H1 (cell line): ENCODE measurements around the gene TLCD2. TPM values are rescaled to one million over a fixed set of nuclear protein-coding genes. Genes with fewer than 3 reads are reported as not detected.

Experiments used
- CTCF ChIA-PET: fragments of 300-600 bp; sonication (Branson Sonifier 250); formaldehyde crosslinking; loops from one replicate; lab custom pipeline; 2021; ENCODE audit not compliant: partially characterized antibody; lab: Charles Lee
- POLR2A ChIA-PET: fragments of 300-600 bp; sonication (Branson Sonifier 250); formaldehyde crosslinking; loops from one replicate; lab custom pipeline; 2021; ENCODE audit warnings: inconsistent platforms; ENCODE audit not compliant: partially characterized antibody; lab: Charles Lee
- DNase-seq, 2 experiments: peaks; one replicate each; pipeline versions ENCODE4 v3.0.0 to v3.0.0-alpha.2; 2010 to 2022; ENCODE audit warnings: low spot score in 2 of 2, low read depth in 1 of 2, mixed read lengths in 1 of 2
- FAIRE-seq: peaks from 2 replicates; lab custom pipeline; 2011; peaks lifted over from hg19 to GRCh38; lab: Jason Lieb, UNC
- H2AFZ ChIP-seq: 2 replicates; pipeline ENCODE4 v1.8.1; 2012; ENCODE audit warnings: low read length, inconsistent platforms
- H2AK5ac ChIP-seq: 2 replicates; pipeline ENCODE4 v1.6.1; 2013; ENCODE audit warnings: low read depth, low read length
- H2BK120ac ChIP-seq: replicated peaks from 2 replicates; pipeline ENCODE3; 2013; ENCODE audit warnings: low read depth, low read length, inconsistent platforms
- H2BK12ac ChIP-seq: 2 replicates; pipeline ENCODE4 v1.6.1; 2013; ENCODE audit warnings: low read depth, low read length
- H2BK15ac ChIP-seq: 2 replicates; pipeline ENCODE4 v1.6.1; 2013; ENCODE audit warnings: low read length
- H2BK20ac ChIP-seq: 2 replicates; pipeline ENCODE4 v1.6.1; 2013; ENCODE audit warnings: low read length
- H2BK5ac ChIP-seq: 2 replicates; pipeline ENCODE4 v1.6.1; 2013; ENCODE audit warnings: low read depth, low read length
- H3K14ac ChIP-seq: 2 replicates; pipeline ENCODE4 v1.6.1; 2013; ENCODE audit warnings: inconsistent platforms; ENCODE audit not compliant: insufficient read length
- H3K18ac ChIP-seq: 2 replicates; pipeline ENCODE4 v1.6.1; 2013; ENCODE audit warnings: low read length; ENCODE audit errors: extremely low read depth
- H3K23ac ChIP-seq: 2 replicates; pipeline ENCODE4 v1.6.1; 2013; ENCODE audit warnings: inconsistent platforms; ENCODE audit not compliant: insufficient read length
- H3K23me2 ChIP-seq: 2 replicates; pipeline ENCODE4 v1.6.1; 2013; ENCODE audit warnings: low read depth, low read length
- H3K27ac ChIP-seq: 2 replicates; pipeline ENCODE4 v1.6.1; 2011; ENCODE audit warnings: low read depth, low read length, inconsistent platforms
- H3K27me3 ChIP-seq, 4 experiments: replicated peaks in 1 of 4; 1 replicate in 1 of 4; 2 replicates in 3 of 4; pipeline versions ENCODE4 v1.6.1 to v1.8.1; 2011 to 2013; ENCODE audit warnings: low read length in 3 of 4, mild to moderate bottlenecking in 3 of 4, inconsistent platforms in 2 of 4, mixed read lengths in 2 of 4, moderate library complexity in 1 of 4; ENCODE audit not compliant: control insufficient read depth in 3 of 4, insufficient read depth in 3 of 4; ENCODE audit errors: extremely low read depth in 1 of 4
- H3K36me3 ChIP-seq, 4 experiments: 2 replicates each; pipeline versions ENCODE4 v1.6.1 to v1.8.1; 2011 to 2013; ENCODE audit warnings: mild to moderate bottlenecking in 4 of 4, low read length in 3 of 4, moderate library complexity in 2 of 4, control low read depth in 1 of 4, inconsistent platforms in 1 of 4; ENCODE audit not compliant: insufficient read depth in 4 of 4, control insufficient read depth in 2 of 4
- H3K4ac ChIP-seq: replicated peaks from 2 replicates; pipeline ENCODE3; 2013; ENCODE audit warnings: low read length, low read depth, mixed read lengths, inconsistent platforms; ENCODE audit not compliant: insufficient read length
- H3K4me1 ChIP-seq, 4 experiments: replicated peaks in 1 of 4; 1 replicate in 1 of 4; 2 replicates in 3 of 4; pipeline versions ENCODE4 v1.6.1 to v1.8.1; 2011 to 2013; ENCODE audit warnings: low read length in 3 of 4, inconsistent platforms in 2 of 4, mixed read lengths in 1 of 4; ENCODE audit not compliant: insufficient read depth in 4 of 4, control insufficient read depth in 3 of 4
- H3K4me2 ChIP-seq, 2 experiments: 2 replicates each; pipeline versions ENCODE4 v1.6.1 to v1.8.1; 2011 to 2013; ENCODE audit warnings: low read depth in 2 of 2, low read length in 2 of 2, control low read depth in 1 of 2, inconsistent platforms in 1 of 2, mild to moderate bottlenecking in 1 of 2; ENCODE audit not compliant: insufficient read depth in 1 of 2
- H3K4me3 ChIP-seq, 4 experiments: fragments of 200-600, 300-600 bp in 1 of 4; sonication (generic), shearing (Covaris generic), sonication (Bioruptor Twin) in 1 of 4; 2 replicates each; pipeline versions ENCODE4 v1.5.1 to v1.8.1; 2011 to 2016; ENCODE audit warnings: low read length in 4 of 4, low read depth in 3 of 4, control low read depth in 2 of 4, inconsistent platforms in 2 of 4, mild to moderate bottlenecking in 2 of 4, mixed read lengths in 1 of 4, moderate library complexity in 1 of 4; ENCODE audit not compliant: insufficient read depth in 2 of 4; ENCODE audit errors: extremely low read depth in 1 of 4
- H3K56ac ChIP-seq: replicated peaks from 2 replicates; pipeline ENCODE3; 2013; ENCODE audit warnings: low read depth, mild to moderate bottlenecking, mixed read lengths, low read length, inconsistent platforms; ENCODE audit not compliant: insufficient read length
- H3K79me1 ChIP-seq: 2 replicates; pipeline ENCODE4 v1.6.1; 2013; ENCODE audit warnings: low read depth, low read length, control low read depth
- H3K79me2 ChIP-seq, 2 experiments: 2 replicates each; pipeline versions ENCODE4 v1.6.1 to v1.8.1; 2012 to 2013; ENCODE audit warnings: low read length in 2 of 2, mild to moderate bottlenecking in 2 of 2, inconsistent platforms in 1 of 2; ENCODE audit not compliant: insufficient read depth in 2 of 2, control insufficient read depth in 1 of 2
- H3K9ac ChIP-seq, 4 experiments: replicated peaks in 1 of 4; 1 replicate in 1 of 4; 2 replicates in 3 of 4; pipeline versions ENCODE4 v1.6.1 to v1.8.1; 2011 to 2013; ENCODE audit warnings: low read depth in 3 of 4, low read length in 3 of 4, control low read depth in 2 of 4, mild to moderate bottlenecking in 2 of 4, moderate library complexity in 2 of 4, inconsistent platforms in 1 of 4; ENCODE audit errors: extremely low read depth in 1 of 4
- H3K9me3 ChIP-seq, 2 experiments: 2 replicates each; pipeline versions ENCODE4 v1.6.1 to v1.8.1; 2012 to 2013; ENCODE audit warnings: mild to moderate bottlenecking in 2 of 2, moderate library complexity in 2 of 2, control low read depth in 1 of 2, inconsistent platforms in 1 of 2, low read depth in 1 of 2, low read length in 1 of 2, mixed read lengths in 1 of 2; ENCODE audit not compliant: insufficient read depth in 2 of 2
- H4K20me1 ChIP-seq, 2 experiments: replicated peaks in 1 of 2; 2 replicates each; pipeline versions ENCODE3 to v1.8.1; 2011 to 2013; ENCODE audit warnings: inconsistent platforms in 2 of 2, low read length in 2 of 2, mild to moderate bottlenecking in 1 of 2; ENCODE audit not compliant: insufficient read depth in 2 of 2, control insufficient read depth in 1 of 2
- H4K5ac ChIP-seq: 2 replicates; pipeline ENCODE4 v1.6.1; 2013; ENCODE audit warnings: low read length, low read depth, mixed read lengths, inconsistent platforms; ENCODE audit not compliant: insufficient read length
- H4K8ac ChIP-seq: 2 replicates; pipeline ENCODE4 v1.8.0; 2013; ENCODE audit warnings: mild to moderate bottlenecking, moderate library complexity, low read length, inconsistent platforms; ENCODE audit not compliant: insufficient read depth; ENCODE audit errors: extremely low read depth
- H4K91ac ChIP-seq: replicated peaks from 2 replicates; pipeline ENCODE3; 2013; ENCODE audit warnings: low read length, mixed read lengths, inconsistent platforms; ENCODE audit not compliant: insufficient read length
- BACH1 ChIP-seq: IDR thresholded peaks from 2 replicates; pipeline ENCODE4 v1.6.1; 2012; ENCODE audit warnings: low read length, improper control_type of control experiment
- CTBP2 ChIP-seq: IDR thresholded peaks from 2 replicates; pipeline ENCODE4 v1.7.0; 2011; ENCODE audit warnings: borderline replicate concordance, mild to moderate bottlenecking, moderate library complexity, mixed read lengths, low read length; ENCODE audit not compliant: insufficient read depth, insufficient read length
- GABPA ChIP-seq: IDR thresholded peaks from 2 replicates; pipeline ENCODE4 v1.6.1; 2011; ENCODE audit warnings: mild to moderate bottlenecking, low read length, moderate library complexity, borderline replicate concordance; ENCODE audit not compliant: insufficient read depth
- KDM1A ChIP-seq: fragments of 200-600, 300-600 bp; sonication (generic); IDR thresholded peaks from 2 replicates; pipeline ENCODE4 v1.7.1; 2016; ENCODE audit warnings: mild to moderate bottlenecking, low read length, borderline replicate concordance
- NRF1 ChIP-seq: IDR thresholded peaks from 2 replicates; pipeline ENCODE4 v1.6.1; 2011; ENCODE audit warnings: mild to moderate bottlenecking, low read depth, low read length, improper control_type of control experiment
- PHF8 ChIP-seq: fragments of 200-600 bp; sonication (generic); conservative IDR thresholded peaks from 2 replicates; pipeline ENCODE4 v1.7.1; 2012; ENCODE audit warnings: low read depth, mild to moderate bottlenecking, inconsistent platforms, low read length, moderate library complexity
- POLR2A ChIP-seq, 2 experiments: IDR thresholded peaks; 1 replicate in 1 of 2; 2 replicates in 1 of 2; pipeline ENCODE4 v1.6.1; 2011; ENCODE audit warnings: low read depth in 2 of 2, low read length in 2 of 2, mild to moderate bottlenecking in 2 of 2; ENCODE audit errors: control extremely low read depth in 1 of 2
- TAF1 ChIP-seq: IDR thresholded peaks from 2 replicates; pipeline ENCODE4 v1.6.1; 2011; ENCODE audit warnings: mild to moderate bottlenecking, low read depth, low read length
- TAF7 ChIP-seq: optimal IDR thresholded peaks from 2 replicates; pipeline ENCODE3; 2011; ENCODE audit warnings: low read depth, mild to moderate bottlenecking, inconsistent platforms, low read length, moderate library complexity, borderline replicate concordance
- TBP ChIP-seq: IDR thresholded peaks from 2 replicates; pipeline ENCODE4 v1.6.1; 2011; ENCODE audit warnings: low read depth, low read length, improper control_type of control experiment
- TCF12 ChIP-seq: IDR thresholded peaks from 2 replicates; pipeline ENCODE4 v1.6.1; 2011; ENCODE audit warnings: low read depth, mild to moderate bottlenecking, low read length
- ZNF274 ChIP-seq: IDR thresholded peaks from 2 replicates; pipeline ENCODE4 v1.7.0; 2012; ENCODE audit warnings: low read length, borderline replicate concordance; ENCODE audit errors: extremely low read depth
- WGBS, 2 experiments: shearing (Covaris generic) in 1 of 2; methylation state at CpG; one replicate each; pipeline versions ENCODE4 v1.1.6 to v1.1.7; 2013 to 2015; ENCODE audit warnings: low lambda C conversion rate in 2 of 2, mixed read lengths in 2 of 2, inconsistent platforms in 1 of 2, low coverage in 1 of 2, missing lambda C conversion rate in 1 of 2; ENCODE audit not compliant: insufficient replicate concordance in 2 of 2, insufficient coverage in 1 of 2, insufficient read length in 1 of 2; ENCODE audit errors: extremely low coverage in 1 of 2, missing lambda C conversion rate in 1 of 2; 5-methylcytosine and 5-hydroxymethylcytosine counted together
- polyA plus RNA-seq, 7 experiments: library from polyadenylated mRNA; depleted of rRNA in 3 of 7; stranded (reverse) in 5 of 7; unstranded in 2 of 7; fragments of >200 nt in 5 of 7; fragments of 200-250 nt in 2 of 7; gene quantifications; 1 replicate in 5 of 7; 2 replicates in 1 of 7; 4 replicates in 1 of 7; pipeline versions ENCODE4 v1.2.1 to v1.2.3, GENCODE V29; 2011 to 2013; ENCODE audit warnings: missing spikeins in 2 of 7, mixed read lengths in 2 of 7
- total RNA-seq: library from RNA; stranded (reverse); fragmentation: NEBNext Ultra II Directional; extraction: Animal tissue kit (Norgen Biotek cat#: 25700); gene quantifications from 2 replicates; pipeline ENCODE4 v1.2.1, GENCODE V29; 2021
- TF ChIP-seq, protein P1 (sequence below): IDR thresholded peaks from 2 replicates; pipeline ENCODE4 v1.6.1; 2012; ENCODE audit warnings: low read length, inconsistent platforms

Gene TLCD2
- total and polyA plus RNA-seq, 2 of the 8 experiments (the other 6 are each of a cell fraction or from before 2014, with no cell fraction given), result 0.47 to 1.4 TPM

DNA sequence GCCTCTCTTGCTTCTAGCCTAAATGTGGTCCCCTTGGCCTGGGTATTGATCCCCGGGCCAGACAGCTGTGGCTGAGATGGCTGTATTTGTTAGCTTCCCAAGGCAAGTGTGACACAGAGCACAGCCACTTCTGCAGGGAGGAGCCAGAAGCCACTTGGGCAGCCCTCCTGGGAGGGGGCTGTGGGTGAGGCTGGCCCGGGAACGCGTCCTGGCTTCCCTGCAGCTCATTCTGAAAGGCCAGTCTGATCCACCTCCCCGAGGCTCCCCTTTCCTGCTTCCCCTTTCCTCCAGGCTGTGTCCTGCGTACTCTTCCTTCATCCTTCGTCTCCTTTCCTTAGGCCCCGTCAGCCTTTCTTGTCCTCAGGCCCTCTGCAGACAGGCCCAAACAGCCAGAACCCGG, 40.5 kb upstream of the TLCD2 start:
- Histone ChIP-seq H3K9ac (no peak overlapping the region), H3K9me3 (no peaks in the 10 kb centered on the region), H2AFZ (no peak overlapping the region), H3K4me1 (peaks cover 0 to 24% (median 14%) of the 10 kb centered on the region in 4 experiments; a peak in 6 of 7 replicates), H3K14ac (no peak overlapping the region), H4K91ac (no peak overlapping the region), H3K4me3 (no peak overlapping the region), H4K5ac (no peak overlapping the region), H2AK5ac (no peak overlapping the region; the same call in 1 of the 2 replicates), H3K23ac (no peak overlapping the region), H2BK20ac (no peak overlapping the region), H3K79me2 (no peaks in the 10 kb centered on the region), H3K23me2 (no peaks in the 10 kb centered on the region), H3K56ac (no peak overlapping the region), H3K4me2 (no peak overlapping the region), H2BK12ac (no peak overlapping the region), H2BK5ac (no peak overlapping the region), H4K20me1 (no peaks in the 10 kb centered on the region), H3K27me3 (no peaks in the 10 kb centered on the region; a peak in 1 of 7 replicates), H3K18ac (no peak overlapping the region; the same call in 1 of the 2 replicates), H3K27ac (no peak overlapping the region), H3K4ac (no peak overlapping the region), H4K8ac (peak overlapping the region; percentile 51; the same call in 1 of the 2 replicates), H2BK120ac (no peak overlapping the region), H2BK15ac (no peak overlapping the region), H3K36me3 (no peaks in the 10 kb centered on the region), H3K79me1 (no peaks in the 10 kb centered on the region)
- FAIRE-seq (no peak), DNase-seq (no peak)
- ChIA-PET POLR2A (interaction anchor here (0.8 to 1.6 kb wide), 6 partner anchors 13 to 33 kb away, joined by 3 to 5 read pairs (median 3); no protein-coding TSS in a partner anchor), CTCF (interaction anchor here (0.7 to 0.8 kb wide), 2 partner anchors 14 to 29 kb away, joined by 3 read pairs; no protein-coding TSS in a partner anchor)
- 85% methylated on average over 9 of the region's 9 CpGs; no CpG with 5 or more reads in 1 of the 2 experiments for WGBS, 2 experiments
- TF ChIP-seq POLR2A (IDR thresholded peaks at IDR 0.05; ENCODE audit: control extremely low read depth in 1 of 2, low read depth in 2 of 2, low read length in 2 of 2), result no peak
- TF ChIP-seq NRF1, result no peak
- no peak for TF ChIP-seq KDM1A
- TF ChIP-seq BACH1, result no peak
- no peak for TF ChIP-seq ZNF274
- TF ChIP-seq GABPA, result no peak
- no peak for TF ChIP-seq TAF7
- TF ChIP-seq TCF12, result no peak
- TF ChIP-seq, protein P1, sequence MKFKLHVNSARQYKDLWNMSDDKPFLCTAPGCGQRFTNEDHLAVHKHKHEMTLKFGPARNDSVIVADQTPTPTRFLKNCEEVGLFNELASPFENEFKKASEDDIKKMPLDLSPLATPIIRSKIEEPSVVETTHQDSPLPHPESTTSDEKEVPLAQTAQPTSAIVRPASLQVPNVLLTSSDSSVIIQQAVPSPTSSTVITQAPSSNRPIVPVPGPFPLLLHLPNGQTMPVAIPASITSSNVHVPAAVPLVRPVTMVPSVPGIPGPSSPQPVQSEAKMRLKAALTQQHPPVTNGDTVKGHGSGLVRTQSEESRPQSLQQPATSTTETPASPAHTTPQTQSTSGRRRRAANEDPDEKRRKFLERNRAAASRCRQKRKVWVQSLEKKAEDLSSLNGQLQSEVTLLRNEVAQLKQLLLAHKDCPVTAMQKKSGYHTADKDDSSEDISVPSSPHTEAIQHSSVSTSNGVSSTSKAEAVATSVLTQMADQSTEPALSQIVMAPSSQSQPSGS, result no peak
- TF ChIP-seq CTBP2, result no peak
- TF ChIP-seq TBP, result no peak
- TF ChIP-seq PHF8, result no peak
- TF ChIP-seq TAF1, result no peak
